A549 (cell line): ENCODE results near the gene TTI1. TPM values are rescaled to one million over a fixed set of nuclear protein-coding genes. Genes with fewer than 3 reads are reported as not detected.

Experiments used
- ATAC-seq, 2 experiments: fragments of 200-7000 bp in 1 of 2; fragments of >200 bp in 1 of 2; cut with Nextera tagmentation in 1 of 2; cut with Tn5 transposase in 1 of 2; 3 replicates each; pipeline versions ENCODE4 v1.8.0 to v1.9.1; 2018 to 2020; ENCODE audit warnings: mild to moderate bottlenecking in 1 of 2, moderate library complexity in 1 of 2
- CTCF ChIA-PET: fragments of 300-600 bp; sonication (Branson Sonifier 250); formaldehyde crosslinking; extraction: SDS; loops from one replicate; lab custom pipeline; 2021; ENCODE audit warnings: antibody characterized with exemption, inconsistent platforms; lab: Yijun Ruan, JAX
- POLR2A ChIA-PET: fragments of 350-600 bp; formaldehyde crosslinking; extraction: SDS; loops from one replicate; lab custom pipeline; 2021; ENCODE audit warnings: antibody characterized with exemption, inconsistent platforms; lab: Yijun Ruan, JAX
- DNase-seq, 2 experiments: peaks; one replicate each; pipeline versions ENCODE4 v3.0.0 to v3.0.0-alpha.2; 2011 to 2016; ENCODE audit warnings: low read depth in 1 of 2, low spot score in 1 of 2
- FAIRE-seq: peaks from 2 replicates; lab custom pipeline; 2011; peaks lifted over from hg19 to GRCh38; lab: Jason Lieb, UNC
- H3K27ac ChIP-seq, 2 experiments: fragments of >200 bp; sonication (Bioruptor Twin); formaldehyde crosslinking; 3 replicates each; pipeline ENCODE4 v1.5.1; 2016 to 2017
- H3K4me1 ChIP-seq: fragments of >200 bp; sonication (Bioruptor Twin); formaldehyde crosslinking; 3 replicates; pipeline ENCODE4 v1.6.1; 2016
- H3K4me2 ChIP-seq: fragments of >200 bp; sonication (Bioruptor Twin); formaldehyde crosslinking; 3 replicates; pipeline ENCODE4 v1.6.1; 2016
- H3K4me3 ChIP-seq: fragments of >200 bp; sonication (Bioruptor Twin); formaldehyde crosslinking; 3 replicates; pipeline ENCODE4 v1.5.1; 2016
- H3K9me3 ChIP-seq: fragments of >200 bp; sonication (Bioruptor Twin); formaldehyde crosslinking; 3 replicates; pipeline ENCODE4 v1.6.1; 2016
- CEBPB ChIP-seq, 2 experiments: fragments of >200 bp in 1 of 2; sonication (Bioruptor Twin) in 1 of 2; formaldehyde crosslinking in 1 of 2; IDR thresholded peaks; 2 replicates each; pipeline ENCODE4 v1.6.1; 2012 to 2016
- FOXS1 ChIP-seq: fragments of 250-450 bp; sonication (Bioruptor Pico); IDR thresholded peaks from 2 replicates; pipeline ENCODE4 v1.5.0; 2020; ENCODE audit warnings: mild to moderate bottlenecking, moderate library complexity
- GATA3 ChIP-seq: IDR thresholded peaks from 2 replicates; pipeline ENCODE4 v1.6.1; 2012; ENCODE audit warnings: borderline replicate concordance
- HEYL ChIP-seq: fragments of 250-450 bp; sonication (Bioruptor Pico); IDR thresholded peaks from 2 replicates; pipeline ENCODE4 v1.8.0; 2021; ENCODE audit warnings: mild to moderate bottlenecking, moderate library complexity
- HOXB13 ChIP-seq: fragments of 250-450 bp; sonication (Bioruptor Pico); IDR thresholded peaks from 2 replicates; pipeline ENCODE4 v1.5.0; 2020; ENCODE audit warnings: low read depth, mild to moderate bottlenecking, moderate library complexity
- JUNB ChIP-seq: fragments of >200 bp; sonication (Bioruptor Twin); formaldehyde crosslinking; IDR thresholded peaks from 2 replicates; pipeline ENCODE4 v1.6.1; 2016
- KDM1A ChIP-seq: fragments of 200-600 bp; sonication (generic); IDR thresholded peaks from 2 replicates; pipeline ENCODE4 v1.6.1; 2016; ENCODE audit warnings: low read depth, mild to moderate bottlenecking
- MAZ ChIP-seq: fragments of 150-350 bp; IDR thresholded peaks from 2 replicates; pipeline ENCODE4 v1.6.1; 2014; ENCODE audit warnings: antibody characterized with exemption, low read depth, low read length, borderline replicate concordance
- NPAS2 ChIP-seq: fragments of 250-450 bp; sonication (Bioruptor Pico); IDR thresholded peaks from 2 replicates; pipeline ENCODE4 v1.8.0; 2022; ENCODE audit warnings: mild to moderate bottlenecking, moderate library complexity, borderline replicate concordance
- PHF8 ChIP-seq: fragments of 200-600 bp; sonication (generic); IDR thresholded peaks from 2 replicates; pipeline ENCODE4 v1.6.1; 2016; ENCODE audit warnings: low read depth, mild to moderate bottlenecking, antibody characterized with exemption, moderate library complexity, borderline replicate concordance
- POLR2A ChIP-seq: IDR thresholded peaks from 2 replicates; pipeline ENCODE4 v1.6.1; 2012; ENCODE audit warnings: mild to moderate bottlenecking, low read length
- RNF2 ChIP-seq: fragments of 200-600 bp; sonication (generic); IDR thresholded peaks from 2 replicates; pipeline ENCODE4 v1.6.1; 2016; ENCODE audit warnings: low read depth, mild to moderate bottlenecking, antibody characterized with exemption, moderate library complexity, borderline replicate concordance
- ZC3H11A ChIP-seq: fragments of 450-650 bp; IDR thresholded peaks from 2 replicates; pipeline ENCODE4 v1.6.1; 2014; ENCODE audit warnings: antibody characterized with exemption, mild to moderate bottlenecking
- ZSCAN20 ChIP-seq: fragments of 250-450 bp; sonication (Bioruptor Pico); IDR thresholded peaks from 2 replicates; pipeline ENCODE4 v1.8.0; 2022; ENCODE audit warnings: mild to moderate bottlenecking, moderate library complexity
- WGBS: methylation state at CpG from one replicate; pipeline ENCODE4 v1.1.6; 2017; ENCODE audit errors: missing lambda C conversion rate; 5-methylcytosine and 5-hydroxymethylcytosine counted together
- polyA plus RNA-seq, 4 experiments: library from polyadenylated mRNA; depleted of rRNA in 3 of 4; stranded (reverse); fragments of >200 nt; fragmentation: RNase III in 1 of 4; extraction: RNeasy Plus Mini Kit Qiagen cat#74134 plus additional on column Dnase treatment in 1 of 4; gene quantifications; 2 replicates in 3 of 4; 3 replicates in 1 of 4; pipeline ENCODE4 v1.2.3, GENCODE V29; 2011 to 2017
- TF ChIP-seq, protein P1 (sequence below): fragments of 450-650 bp; IDR thresholded peaks from 2 replicates; pipeline ENCODE4 v1.6.1; 2014; ENCODE audit warnings: antibody characterized with exemption
- TF ChIP-seq, protein P2 (sequence below): IDR thresholded peaks from 2 replicates; pipeline ENCODE4 v1.6.1; 2012
- TF ChIP-seq, protein P3 (sequence below): IDR thresholded peaks from 2 replicates; pipeline ENCODE4 v1.6.1; 2012

Gene TTI1
- polyA plus RNA-seq, 2 of the 4 experiments (the other 2 are of a cell fraction) = 20.6 to 27.9 TPM

DNA sequence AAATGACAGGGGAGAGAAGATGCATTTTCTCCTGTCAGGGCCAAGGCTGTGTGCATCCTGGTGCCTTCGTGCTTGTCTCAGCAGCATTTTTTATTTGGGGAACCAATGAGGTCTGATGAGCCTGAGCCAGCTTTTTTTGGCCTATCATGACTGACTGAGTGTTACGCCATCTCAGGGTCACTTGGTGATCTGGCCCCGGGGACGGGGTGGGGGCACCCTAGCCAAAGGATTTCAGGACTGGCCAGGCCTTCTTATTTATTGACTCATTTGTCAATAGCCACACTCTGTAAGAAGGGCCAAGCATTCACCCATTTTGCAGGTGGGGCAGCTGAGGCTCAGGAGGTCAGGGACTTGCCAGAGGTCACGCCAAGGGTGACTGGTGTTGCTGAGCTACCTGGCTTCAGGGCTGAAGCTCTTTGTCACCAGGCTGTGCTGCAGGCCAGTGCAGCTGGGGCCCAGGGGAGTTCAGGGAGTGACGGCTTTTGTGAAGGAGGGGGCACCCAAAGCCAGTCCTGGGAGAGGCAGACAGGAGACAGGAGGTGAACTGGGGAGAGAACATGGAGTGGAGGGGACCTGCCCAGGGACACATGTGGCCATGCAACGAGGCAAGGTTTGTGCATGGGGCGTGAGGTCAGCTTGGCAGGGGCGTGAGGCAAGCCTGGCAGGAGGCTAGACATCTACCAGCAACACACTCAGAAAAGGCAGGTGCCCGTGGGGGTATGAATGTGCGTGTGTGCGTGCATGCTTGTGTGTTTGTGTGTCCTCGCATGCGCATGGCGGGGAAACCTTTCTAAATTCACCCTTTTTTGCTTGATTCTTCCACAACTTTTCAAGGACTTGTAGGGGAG lies 99.2 kb downstream of the TTI1 start:
- Histone ChIP-seq H3K27ac (no peak overlapping the region), H3K9me3 (no peaks in the 10 kb centered on the region), H3K4me2 (no peak overlapping the region), H3K4me3 (no peak overlapping the region), H3K4me1 (no peaks in the 10 kb centered on the region)
- TF ChIP-seq ZSCAN20 (no peak), KDM1A (no peak), HEYL (no peak), JUNB (no peak), MAZ (no peak), POLR2A (no peak), GATA3 (no peak), ZC3H11A (no peak), FOXS1 (CRISPR knock-in tag) (no peak), HOXB13 (CRISPR knock-in tag) (no peak), CEBPB (IDR thresholded peaks at IDR 0.05) (no peak), RNF2 (no peak), NPAS2 (CRISPR knock-in tag) (no peak), PHF8 (no peak)
- TF ChIP-seq, protein P1, sequence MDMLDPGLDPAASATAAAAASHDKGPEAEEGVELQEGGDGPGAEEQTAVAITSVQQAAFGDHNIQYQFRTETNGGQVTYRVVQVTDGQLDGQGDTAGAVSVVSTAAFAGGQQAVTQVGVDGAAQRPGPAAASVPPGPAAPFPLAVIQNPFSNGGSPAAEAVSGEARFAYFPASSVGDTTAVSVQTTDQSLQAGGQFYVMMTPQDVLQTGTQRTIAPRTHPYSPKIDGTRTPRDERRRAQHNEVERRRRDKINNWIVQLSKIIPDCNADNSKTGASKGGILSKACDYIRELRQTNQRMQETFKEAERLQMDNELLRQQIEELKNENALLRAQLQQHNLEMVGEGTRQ = no peak
- TF ChIP-seq, protein P2, sequence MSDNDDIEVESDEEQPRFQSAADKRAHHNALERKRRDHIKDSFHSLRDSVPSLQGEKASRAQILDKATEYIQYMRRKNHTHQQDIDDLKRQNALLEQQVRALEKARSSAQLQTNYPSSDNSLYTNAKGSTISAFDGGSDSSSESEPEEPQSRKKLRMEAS = no peak
- TF ChIP-seq, protein P3, sequence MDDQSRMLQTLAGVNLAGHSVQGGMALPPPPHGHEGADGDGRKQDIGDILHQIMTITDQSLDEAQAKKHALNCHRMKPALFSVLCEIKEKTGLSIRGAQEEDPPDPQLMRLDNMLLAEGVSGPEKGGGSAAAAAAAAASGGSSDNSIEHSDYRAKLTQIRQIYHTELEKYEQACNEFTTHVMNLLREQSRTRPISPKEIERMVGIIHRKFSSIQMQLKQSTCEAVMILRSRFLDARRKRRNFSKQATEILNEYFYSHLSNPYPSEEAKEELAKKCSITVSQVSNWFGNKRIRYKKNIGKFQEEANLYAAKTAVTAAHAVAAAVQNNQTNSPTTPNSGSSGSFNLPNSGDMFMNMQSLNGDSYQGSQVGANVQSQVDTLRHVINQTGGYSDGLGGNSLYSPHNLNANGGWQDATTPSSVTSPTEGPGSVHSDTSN = no peak
- ChIA-PET POLR2A (no interaction called here), CTCF (interaction anchor here (0.6 to 1.2 kb wide), 3 partner anchors 16 to 31 kb away, joined by 3 to 4 read pairs (median 3); partner anchors contain the start of gene VSTM2L)
- DNase-seq (no peak), ATAC-seq (no peak), FAIRE-seq (no peak)
- 68% methylated on average over 15 of the region's 15 CpGs for WGBS

Other genes with a start within 250 kb of the TTI1 start
- gene VSTM2L, start 130.3 kb downstream of the TTI1 start, polyA plus RNA-seq (2011; rRNA removed) = 1.9 and 2.0 TPM in 2 replicates
- gene VSTM2L, start 130.3 kb downstream of the TTI1 start, polyA plus RNA-seq (2017; fragmentation: RNase III; extraction: RNeasy Plus Mini Kit Qiagen cat#74134 plus additional on column Dnase treatment) = 3.7 to 7.4 TPM (median 5.8 TPM) in 3 replicates
- gene RPRD1B, start 290 bp upstream of the TTI1 start, polyA plus RNA-seq (2011; rRNA removed) = 26.7 and 28.4 TPM in 2 replicates
- 16.1 to 17.1 TPM (median 16.4 TPM) in 3 replicates for gene RPRD1B, start 290 bp upstream of the TTI1 start, polyA plus RNA-seq (2017; fragmentation: RNase III; extraction: RNeasy Plus Mini Kit Qiagen cat#74134 plus additional on column Dnase treatment)
- 173 TPM in 2 replicates for gene TGM2, start 131.8 kb upstream of the TTI1 start, polyA plus RNA-seq (2011; rRNA removed)
- 348 to 469 TPM (median 441 TPM) in 3 replicates for gene TGM2, start 131.8 kb upstream of the TTI1 start, polyA plus RNA-seq (2017; fragmentation: RNase III; extraction: RNeasy Plus Mini Kit Qiagen cat#74134 plus additional on column Dnase treatment)
- 0.04 and 0.05 TPM in 2 replicates for gene KIAA1755, start 227.3 kb upstream of the TTI1 start, polyA plus RNA-seq (2011; rRNA removed)
- 0.13 to 0.25 TPM (median 0.21 TPM) in 3 replicates for gene KIAA1755, start 227.3 kb upstream of the TTI1 start, polyA plus RNA-seq (2017; fragmentation: RNase III; extraction: RNeasy Plus Mini Kit Qiagen cat#74134 plus additional on column Dnase treatment)